ENCODE results near the gene PSD2.
"Not testable (repeated sequence)": the region's sequence is repeated elsewhere in the genome, so short reads cannot be mapped to it uniquely, and the experiment has no call there.

The PSD2 gene

GRCh38 chr5:139787568-139788293 lies 7.9 kb upstream of the PSD2 start:
- POLR2A ChIA-PET (ENCODE audit: low non-redundant PET), result no interaction called here
- peak overlapping the region; percentile 57 for H3K27ac ChIP-seq
- TF ChIP-seq CTCF (conservative IDR thresholded peaks at IDR 0.05; ENCODE audit: low read depth), result peak; percentile 96
- DNase-seq (ENCODE audit: low spot score), result peak; percentile 97
- CTCF ChIA-PET, result interaction anchor here (0.5 to 10.0 kb wide), 57 partner anchors 8 to 571 kb away, joined by 3 to 323 read pairs (median 4); partner anchors contain the start of gene PSD2

GRCh38 chr5:139788294-139788910 lies 7.2 kb upstream of the PSD2 start:
- DNase-seq (ENCODE audit: low spot score), result no peak
- POLR2A ChIA-PET (ENCODE audit: low non-redundant PET), result no interaction called here
- CTCF ChIA-PET, result interaction anchor here (0.5 to 10.0 kb wide), 22 partner anchors 8 to 437 kb away, joined by 3 to 323 read pairs (median 4); no protein-coding TSS in a partner anchor

GRCh38 chr5:139789116-139789844 lies 6.3 kb upstream of the PSD2 start:
- POLR2A ChIA-PET (ENCODE audit: low non-redundant PET), result no interaction called here
- no peak for DNase-seq (ENCODE audit: low spot score)
- CTCF ChIA-PET, result interaction anchor here (0.7 to 10.0 kb wide), 7 partner anchors 10 to 1094 kb away, joined by 3 to 323 read pairs (median 3); no protein-coding TSS in a partner anchor
- peak overlapping the region; percentile 57 for H3K27ac ChIP-seq
- no peak for TF ChIP-seq CTCF (conservative IDR thresholded peaks at IDR 0.05; ENCODE audit: low read depth)

More at GRCh38 chr5:139788294-139788910, 7.2 kb upstream of the PSD2 start:
- TF ChIP-seq CTCF (conservative IDR thresholded peaks at IDR 0.05; ENCODE audit: low read depth), result no peak
- H3K27ac ChIP-seq, result peak overlapping the region; percentile 57

GRCh38 chr5:139789845-139790189 lies 5.8 kb upstream of the PSD2 start:
- no peak overlapping the region for H3K27ac ChIP-seq
- TF ChIP-seq CTCF (conservative IDR thresholded peaks at IDR 0.05; ENCODE audit: low read depth), result no peak
- no peak for DNase-seq (ENCODE audit: low spot score)
- ChIA-PET POLR2A (ENCODE audit: low non-redundant PET) (no interaction called here), CTCF (interaction anchor here (0.7 to 10.0 kb wide), 4 partner anchors 55 to 347 kb away, joined by 3 to 323 read pairs (median 6); no protein-coding TSS in a partner anchor)

- POLR2A ChIA-PET (ENCODE audit: low non-redundant PET), result no interaction called here
- no peak for TF ChIP-seq CTCF (conservative IDR thresholded peaks at IDR 0.05; ENCODE audit: low read depth)
- CTCF ChIA-PET, result interaction anchor here (0.6 to 10.0 kb wide), 3 partner anchors 17 to 1426 kb away, joined by 3 to 323 read pairs (median 3); no protein-coding TSS in a partner anchor
- DNase-seq (ENCODE audit: low spot score), result no peak
- no peak overlapping the region for H3K27ac ChIP-seq
Observed at GRCh38 chr5:139792218-139792617, 3.4 kb upstream of the PSD2 start.

- CTCF ChIA-PET, result interaction anchor here (0.6 to 10.0 kb wide), 6 partner anchors 17 to 175 kb away, joined by 3 to 323 read pairs (median 6); no protein-coding TSS in a partner anchor
- POLR2A ChIA-PET (ENCODE audit: low non-redundant PET); DNase-seq (ENCODE audit: low spot score); H3K27ac ChIP-seq: not testable (repeated sequence)
Observed at GRCh38 chr5:139792655-139793054, 3.0 kb upstream of the PSD2 start.
